WTC11 (cell line): Measurements from ENCODE around the gene DKK3. TPM values are rescaled to one million over a fixed set of nuclear protein-coding genes. Genes with fewer than 3 reads are reported as not detected.
A peak's percentile ranks its signal among the peaks of the same experiment; 100 is the strongest.

Source experiments
- ATAC-seq: fragments of 200-7000 bp; cut with Tn5 transposase; 2 replicates; pipeline ENCODE4 v1.10.0; 2021; ENCODE audit warnings: mild to moderate bottlenecking, moderate library complexity
- CTCF ChIA-PET: fragments of 300-600 bp; sonication (Branson Sonifier 250); formaldehyde crosslinking; loops from one replicate; lab custom pipeline; 2021; ENCODE audit warnings: antibody characterized with exemption; lab: Charles Lee
- POLR2A ChIA-PET: fragments of 350-600 bp; sonication (Branson Sonifier 250); formaldehyde crosslinking; loops from one replicate; lab custom pipeline; 2021; ENCODE audit warnings: antibody characterized with exemption; lab: Charles Lee
- DNase-seq: peaks from one replicate; pipeline ENCODE4 v3.0.0; 2021; ENCODE audit warnings: low spot score
- H3K27ac Mint-ChIP-seq: 2 replicates; pipeline ENCODE4 v1.8.0; 2021; ENCODE audit warnings: mixed read lengths
- H3K27me3 Mint-ChIP-seq: 2 replicates; pipeline ENCODE4 v1.8.0; 2021; ENCODE audit warnings: low read depth, mild to moderate bottlenecking, moderate library complexity, mixed read lengths
- H3K36me3 Mint-ChIP-seq: 2 replicates; pipeline ENCODE4 v1.8.0; 2021; ENCODE audit warnings: mixed read lengths
- H3K4me1 Mint-ChIP-seq: 2 replicates; pipeline ENCODE4 v1.8.0; 2022; ENCODE audit warnings: mixed read lengths
- H3K4me3 Mint-ChIP-seq: 2 replicates; pipeline ENCODE4 v1.8.0; 2021; ENCODE audit warnings: mild to moderate bottlenecking, moderate library complexity, mixed read lengths
- H3K9me3 Mint-ChIP-seq: 2 replicates; pipeline ENCODE4 v1.8.0; 2021; ENCODE audit warnings: mixed read lengths
- AFF4 ChIP-seq: sonication (generic); formaldehyde crosslinking; IDR thresholded peaks from 2 replicates; pipeline ENCODE4 v1.8.1; 2023; ENCODE audit warnings: mild to moderate bottlenecking, missing genetic modification reagents, borderline replicate concordance
- AR ChIP-seq: fragments of 250-450 bp; sonication (Bioruptor Pico); IDR thresholded peaks from 2 replicates; pipeline ENCODE4 v1.9.0; 2021; ENCODE audit warnings: mild to moderate bottlenecking
- ATF2 ChIP-seq: sonication (generic); formaldehyde crosslinking; IDR thresholded peaks from 2 replicates; pipeline ENCODE4 v1.8.1; 2022; ENCODE audit warnings: low read depth, missing genetic modification reagents, borderline replicate concordance
- ATF6 ChIP-seq: sonication (generic); formaldehyde crosslinking; IDR thresholded peaks from 2 replicates; pipeline ENCODE4 v1.8.1; 2023; ENCODE audit warnings: mild to moderate bottlenecking, missing genetic modification reagents
- CTCF ChIP-seq: fragments of 200-600 bp; IDR thresholded peaks from 2 replicates; pipeline ENCODE4 v1.8.0; 2022; ENCODE audit warnings: antibody characterized with exemption
- E2F5 ChIP-seq: sonication (generic); formaldehyde crosslinking; IDR thresholded peaks from 2 replicates; pipeline ENCODE4 v1.8.1; 2022; ENCODE audit warnings: mild to moderate bottlenecking, moderate library complexity, missing genetic modification reagents
- GABPB1 ChIP-seq: sonication (generic); formaldehyde crosslinking; IDR thresholded peaks from 2 replicates; pipeline ENCODE4 v1.8.1; 2023; ENCODE audit warnings: mild to moderate bottlenecking, missing genetic modification reagents
- HMGA2 ChIP-seq: fragments of 250-450 bp; sonication (Bioruptor Pico); IDR thresholded peaks from 2 replicates; pipeline ENCODE4 v1.4.0; 2021; ENCODE audit warnings: mild to moderate bottlenecking, moderate library complexity
- IRF2 ChIP-seq: sonication (generic); formaldehyde crosslinking; IDR thresholded peaks from 2 replicates; pipeline ENCODE4 v1.8.0; 2022; ENCODE audit warnings: low read depth, missing genetic modification reagents, borderline replicate concordance
- MLX ChIP-seq: sonication (generic); formaldehyde crosslinking; IDR thresholded peaks from 2 replicates; pipeline ENCODE4 v1.8.1; 2023; ENCODE audit warnings: mild to moderate bottlenecking, missing genetic modification reagents, moderate library complexity
- MXD4 ChIP-seq: fragments of 250-450 bp; sonication (Bioruptor Pico); IDR thresholded peaks from 2 replicates; pipeline ENCODE4 v1.8.0; 2021; ENCODE audit warnings: mild to moderate bottlenecking, moderate library complexity, borderline replicate concordance
- PRRX2 ChIP-seq: fragments of 250-450 bp; sonication (Bioruptor Pico); IDR thresholded peaks from 2 replicates; pipeline ENCODE4 v1.8.0; 2021; ENCODE audit warnings: mild to moderate bottlenecking
- ZNF219 ChIP-seq: sonication (generic); formaldehyde crosslinking; IDR thresholded peaks from 2 replicates; pipeline ENCODE4 v1.8.0; 2023; ENCODE audit warnings: missing genetic modification reagents, mild to moderate bottlenecking, borderline replicate concordance
- total RNA-seq: library from RNA; stranded (reverse); gene quantifications from 3 replicates; pipeline ENCODE4 v1.2.3, GENCODE V29; 2021

Gene DKK3
- total RNA-seq, 1 experiment from 2014 or later = 17.6 TPM

GRCh38 chr11:12044799-12045198 is 36.4 kb upstream of the DKK3 start (continued):
- TF ChIP-seq AFF4 (CRISPR knock-in tag) (no peak), E2F5 (CRISPR knock-in tag) (no peak), HMGA2 (CRISPR knock-in tag) (no peak), ATF6 (CRISPR knock-in tag) (no peak), AR (CRISPR knock-in tag) (no peak)

GRCh38 chr11:12043959-12044791 is 35.7 kb upstream of the DKK3 start:
- Mint-ChIP-seq H3K4me3 (no peak overlapping the region), H3K9me3 (peaks cover 26% of the 10 kb centered on the region)
- POLR2A ChIA-PET = interaction anchor here (0.5 to 0.6 kb wide), 2 partner anchors 34 to 35 kb away, joined by 3 read pairs; no protein-coding TSS in a partner anchor
- TF ChIP-seq CTCF (peak; percentile 78), ATF2 (CRISPR knock-in tag) (no peak), IRF2 (CRISPR knock-in tag) (no peak), MLX (CRISPR knock-in tag) (no peak), MXD4 (CRISPR knock-in tag) (no peak), PRRX2 (CRISPR knock-in tag) (no peak), ZNF219 (CRISPR knock-in tag) (no peak), GABPB1 (CRISPR knock-in tag) (0 out of 2 replicates have a peak, but pooled peaks have one; percentile 41)
- TF ChIP-seq, all 79 proteins: peak for 2
- H3K27me3 Mint-ChIP-seq = peaks cover 2% of the 10 kb centered on the region; the same call in 1 of the 2 replicates
- CTCF ChIA-PET = interaction anchor here (0.5 to 2.4 kb wide), 56 partner anchors 9 to 1016 kb away, joined by 3 to 27 read pairs (median 5); partner anchors contain the start of genes DKK3 and MICAL2
- H3K27ac Mint-ChIP-seq = no peak overlapping the region
- peak; percentile 84 for ATAC-seq
- H3K36me3 Mint-ChIP-seq = peaks cover 13% of the 10 kb centered on the region
- DNase-seq = peak; percentile 77
- peaks cover 9% of the 10 kb centered on the region for H3K4me1 Mint-ChIP-seq
